Measurements from ENCODE around the gene NOTCH1.
A peak's percentile ranks its signal among the peaks of the same experiment; 100 is the strongest.

- peak; percentile 46 to 82 for TF ChIP-seq POLR2A (IDR thresholded peaks at IDR 0.05)
- TF ChIP-seq, protein P1, sequence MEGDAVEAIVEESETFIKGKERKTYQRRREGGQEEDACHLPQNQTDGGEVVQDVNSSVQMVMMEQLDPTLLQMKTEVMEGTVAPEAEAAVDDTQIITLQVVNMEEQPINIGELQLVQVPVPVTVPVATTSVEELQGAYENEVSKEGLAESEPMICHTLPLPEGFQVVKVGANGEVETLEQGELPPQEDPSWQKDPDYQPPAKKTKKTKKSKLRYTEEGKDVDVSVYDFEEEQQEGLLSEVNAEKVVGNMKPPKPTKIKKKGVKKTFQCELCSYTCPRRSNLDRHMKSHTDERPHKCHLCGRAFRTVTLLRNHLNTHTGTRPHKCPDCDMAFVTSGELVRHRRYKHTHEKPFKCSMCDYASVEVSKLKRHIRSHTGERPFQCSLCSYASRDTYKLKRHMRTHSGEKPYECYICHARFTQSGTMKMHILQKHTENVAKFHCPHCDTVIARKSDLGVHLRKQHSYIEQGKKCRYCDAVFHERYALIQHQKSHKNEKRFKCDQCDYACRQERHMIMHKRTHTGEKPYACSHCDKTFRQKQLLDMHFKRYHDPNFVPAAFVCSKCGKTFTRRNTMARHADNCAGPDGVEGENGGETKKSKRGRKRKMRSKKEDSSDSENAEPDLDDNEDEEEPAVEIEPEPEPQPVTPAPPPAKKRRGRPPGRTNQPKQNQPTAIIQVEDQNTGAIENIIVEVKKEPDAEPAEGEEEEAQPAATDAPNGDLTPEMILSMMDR (IDR thresholded peaks at IDR 0.05) = no peak
These were observed 62.2 kb downstream of the NOTCH1 start for GRCh38 chr9:136483589-136484152.

All from adrenal gland (tissue), 5 donors.